ENCODE data around the gene CYB5RL.
"Not testable (repeated sequence)": the region's sequence is repeated elsewhere in the genome, so short reads cannot be mapped to it uniquely, and the experiment has no call there.

CYB5RL gene

GRCh38 chr1:54238353-54239034 lies 38.7 kb upstream of the CYB5RL start:
- Histone ChIP-seq H3K36me3 (ENCODE audit: control insufficient read depth, insufficient read depth, low read length) (peaks cover 5% of the 10 kb centered on the region), H3K4me3 (replicated peaks; ENCODE audit: low read depth, low read length) (no peak overlapping the region), H3K27me3 (replicated peaks; ENCODE audit: control insufficient read depth, insufficient read depth, low read length) (no peaks in the 10 kb centered on the region)
- no peak for DNase-seq (ENCODE audit: extremely low read depth, insufficient read length)
- TF ChIP-seq CTCF (IDR thresholded peaks at IDR 0.05; ENCODE audit: insufficient read depth, low read length, poor library complexity, severe bottlenecking): no peak

- H3K4me3 ChIP-seq (replicated peaks; ENCODE audit: low read depth, low read length): no peak overlapping the region
- H3K36me3 ChIP-seq (ENCODE audit: control insufficient read depth, insufficient read depth, low read length): peaks cover 5% of the 10 kb centered on the region
- no peak for TF ChIP-seq CTCF (IDR thresholded peaks at IDR 0.05; ENCODE audit: insufficient read depth, low read length, poor library complexity, severe bottlenecking)
- H3K27me3 ChIP-seq (replicated peaks; ENCODE audit: control insufficient read depth, insufficient read depth, low read length): no peaks in the 10 kb centered on the region
- no peak for DNase-seq (ENCODE audit: extremely low read depth, insufficient read length)
Measured at GRCh38 chr1:54237586-54237985, 37.8 kb upstream of the CYB5RL start.

- Histone ChIP-seq H3K27me3 (replicated peaks; ENCODE audit: control insufficient read depth, insufficient read depth, low read length) (no peaks in the 10 kb centered on the region), H3K4me3 (replicated peaks; ENCODE audit: low read depth, low read length) (no peak overlapping the region), H3K36me3 (ENCODE audit: control insufficient read depth, insufficient read depth, low read length) (peaks cover 5% of the 10 kb centered on the region)
- DNase-seq (ENCODE audit: extremely low read depth, insufficient read length): no peak
- no peak for TF ChIP-seq CTCF (IDR thresholded peaks at IDR 0.05; ENCODE audit: insufficient read depth, low read length, poor library complexity, severe bottlenecking)
Measured at GRCh38 chr1:54234284-54234683, 34.5 kb upstream of the CYB5RL start.

- H3K4me3 ChIP-seq (replicated peaks; ENCODE audit: low read depth, low read length); DNase-seq (ENCODE audit: extremely low read depth, insufficient read length); H3K36me3 ChIP-seq (ENCODE audit: control insufficient read depth, insufficient read depth, low read length); H3K27me3 ChIP-seq (replicated peaks; ENCODE audit: control insufficient read depth, insufficient read depth, low read length): not testable (repeated sequence)
Measured at GRCh38 chr1:54233196-54233595, 33.4 kb upstream of the CYB5RL start.

- no peak for TF ChIP-seq CTCF (IDR thresholded peaks at IDR 0.05; ENCODE audit: insufficient read depth, low read length, poor library complexity, severe bottlenecking)
- no peaks in the 10 kb centered on the region for H3K27me3 ChIP-seq (replicated peaks; ENCODE audit: control insufficient read depth, insufficient read depth, low read length)
- no peak for DNase-seq (ENCODE audit: extremely low read depth, insufficient read length)
- H3K4me3 ChIP-seq (replicated peaks; ENCODE audit: low read depth, low read length): no peak overlapping the region
- H3K36me3 ChIP-seq (ENCODE audit: control insufficient read depth, insufficient read depth, low read length): peaks cover 1% of the 10 kb centered on the region
Measured at GRCh38 chr1:54230507-54231339, 30.9 kb upstream of the CYB5RL start.

GRCh38 chr1:54229281-54229891 lies 29.6 kb upstream of the CYB5RL start:
- no peak overlapping the region for H3K4me3 ChIP-seq (replicated peaks; ENCODE audit: low read depth, low read length)
- peaks cover 1% of the 10 kb centered on the region for H3K36me3 ChIP-seq (ENCODE audit: control insufficient read depth, insufficient read depth, low read length)
- no peaks in the 10 kb centered on the region for H3K27me3 ChIP-seq (replicated peaks; ENCODE audit: control insufficient read depth, insufficient read depth, low read length)
- no peak for TF ChIP-seq CTCF (IDR thresholded peaks at IDR 0.05; ENCODE audit: insufficient read depth, low read length, poor library complexity, severe bottlenecking)
- no peak for DNase-seq (ENCODE audit: extremely low read depth, insufficient read length)
